ENCODE data around the gene KCNIP4. TPM values are rescaled to one million over a fixed set of nuclear protein-coding genes. Genes with fewer than 3 reads are reported as not detected.
"Not testable (repeated sequence)": the region's sequence is repeated elsewhere in the genome, so short reads cannot be mapped to it uniquely, and the experiment has no call there.

KCNIP4 gene
- total and polyA plus RNA-seq, 2 experiments from 2014 or later = 0.14 to 0.63 TPM

DNA sequence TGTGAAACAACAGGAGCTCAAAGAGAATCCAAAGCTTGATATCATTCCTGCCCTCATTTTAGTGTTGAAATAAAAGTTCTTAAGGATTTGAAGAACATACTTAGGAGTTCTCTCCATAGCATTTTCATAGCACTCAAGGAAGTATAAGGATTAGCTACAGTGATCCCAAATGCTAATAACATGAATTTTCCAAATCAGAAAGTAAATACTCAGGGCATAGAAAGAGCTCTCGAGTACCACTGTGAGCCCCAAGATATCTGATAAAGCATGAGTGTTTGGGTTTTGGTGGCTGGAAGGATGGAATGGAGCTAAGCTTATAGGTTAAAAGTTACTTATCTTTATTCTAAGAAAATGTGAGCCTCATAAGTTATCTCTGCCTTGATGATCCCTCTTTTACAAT lies 584.9 kb downstream of the KCNIP4 start (continued):
- TF ChIP-seq, protein P1, sequence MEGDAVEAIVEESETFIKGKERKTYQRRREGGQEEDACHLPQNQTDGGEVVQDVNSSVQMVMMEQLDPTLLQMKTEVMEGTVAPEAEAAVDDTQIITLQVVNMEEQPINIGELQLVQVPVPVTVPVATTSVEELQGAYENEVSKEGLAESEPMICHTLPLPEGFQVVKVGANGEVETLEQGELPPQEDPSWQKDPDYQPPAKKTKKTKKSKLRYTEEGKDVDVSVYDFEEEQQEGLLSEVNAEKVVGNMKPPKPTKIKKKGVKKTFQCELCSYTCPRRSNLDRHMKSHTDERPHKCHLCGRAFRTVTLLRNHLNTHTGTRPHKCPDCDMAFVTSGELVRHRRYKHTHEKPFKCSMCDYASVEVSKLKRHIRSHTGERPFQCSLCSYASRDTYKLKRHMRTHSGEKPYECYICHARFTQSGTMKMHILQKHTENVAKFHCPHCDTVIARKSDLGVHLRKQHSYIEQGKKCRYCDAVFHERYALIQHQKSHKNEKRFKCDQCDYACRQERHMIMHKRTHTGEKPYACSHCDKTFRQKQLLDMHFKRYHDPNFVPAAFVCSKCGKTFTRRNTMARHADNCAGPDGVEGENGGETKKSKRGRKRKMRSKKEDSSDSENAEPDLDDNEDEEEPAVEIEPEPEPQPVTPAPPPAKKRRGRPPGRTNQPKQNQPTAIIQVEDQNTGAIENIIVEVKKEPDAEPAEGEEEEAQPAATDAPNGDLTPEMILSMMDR (conservative IDR thresholded peaks at IDR 0.05; ENCODE audit: low read depth in 2 of 2) = no peak

DNA sequence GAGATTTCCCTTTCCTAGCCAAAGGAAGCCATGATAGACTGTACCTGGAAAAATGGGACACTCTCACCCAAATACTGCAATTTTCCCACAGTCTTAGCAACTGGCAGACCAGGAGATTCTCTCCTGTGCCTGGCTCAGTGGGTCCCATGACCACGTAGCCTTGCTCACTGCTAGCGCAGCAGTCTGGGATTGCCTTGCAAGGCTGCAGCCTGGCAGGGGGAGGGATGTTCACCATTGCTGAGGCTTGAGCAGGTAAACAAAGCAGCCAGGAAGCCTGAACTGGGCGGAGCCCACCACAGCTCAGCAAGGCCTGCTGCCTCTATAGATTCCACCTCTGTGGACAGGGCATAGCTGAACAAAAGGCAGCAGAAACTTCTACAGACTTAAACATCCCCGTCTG lies 596.2 kb downstream of the KCNIP4 start:
- H3K9me3 Mint-ChIP-seq = peaks cover 12% of the 10 kb centered on the region; the same call in 2 of the 3 replicates
- not testable (repeated sequence) for H3K4me1 Mint-ChIP-seq; ATAC-seq; H3K27ac ChIP-seq (ENCODE audit: low read depth); H3K79me2 ChIP-seq (replicated peaks; ENCODE audit: insufficient read depth); H2AFZ ChIP-seq; H4K20me1 ChIP-seq (replicated peaks; ENCODE audit: insufficient read depth); H3K9me2 ChIP-seq (ENCODE audit: insufficient read depth); H3K4me2 ChIP-seq; H3K4me3 Mint-ChIP-seq; H3K27me3 Mint-ChIP-seq (ENCODE audit: insufficient read depth, low read depth, poor library complexity); H3F3A ChIP-seq (replicated peaks; ENCODE audit: low read depth); H3K27me3 ChIP-seq (ENCODE audit: insufficient read depth); DNase-seq (ENCODE audit: low spot score); H3K36me3 Mint-ChIP-seq (ENCODE audit: low read depth); H3K27ac Mint-ChIP-seq; H3K4me3 ChIP-seq; H3K4me1 ChIP-seq (ENCODE audit: insufficient read depth); H3K36me3 ChIP-seq (ENCODE audit: insufficient read depth)

DNA sequence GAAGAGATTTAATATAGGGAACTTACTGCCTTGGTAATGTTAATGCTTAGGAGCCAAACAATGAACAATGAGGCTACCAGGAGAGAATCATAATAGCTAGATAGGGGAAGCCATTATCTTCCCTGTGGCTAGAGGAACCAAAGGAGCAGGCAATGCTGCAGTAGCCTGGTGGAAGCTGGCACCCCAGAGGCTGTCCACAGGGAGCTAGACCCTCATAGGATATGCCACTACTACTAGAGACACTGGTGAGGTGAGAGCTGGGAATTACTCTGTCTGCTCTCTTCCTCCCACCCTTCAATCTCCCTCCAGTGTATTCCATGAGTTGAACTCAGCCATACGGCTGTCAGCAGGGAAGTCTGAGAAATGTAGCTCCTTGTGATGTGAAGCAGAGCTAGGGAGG lies 601.4 kb downstream of the KCNIP4 start:
- TF ChIP-seq STAT1 (IDR thresholded peaks at IDR 0.05; ENCODE audit: unreplicated experiment) = no peak
- TF ChIP-seq EZH2 (IDR thresholded peaks at IDR 0.05; ENCODE audit: low read depth, unreplicated experiment) = no peak
- no peak for TF ChIP-seq EZH2phosphoT487 (IDR thresholded peaks at IDR 0.05; ENCODE audit: unreplicated experiment)
- TF ChIP-seq, protein P2, sequence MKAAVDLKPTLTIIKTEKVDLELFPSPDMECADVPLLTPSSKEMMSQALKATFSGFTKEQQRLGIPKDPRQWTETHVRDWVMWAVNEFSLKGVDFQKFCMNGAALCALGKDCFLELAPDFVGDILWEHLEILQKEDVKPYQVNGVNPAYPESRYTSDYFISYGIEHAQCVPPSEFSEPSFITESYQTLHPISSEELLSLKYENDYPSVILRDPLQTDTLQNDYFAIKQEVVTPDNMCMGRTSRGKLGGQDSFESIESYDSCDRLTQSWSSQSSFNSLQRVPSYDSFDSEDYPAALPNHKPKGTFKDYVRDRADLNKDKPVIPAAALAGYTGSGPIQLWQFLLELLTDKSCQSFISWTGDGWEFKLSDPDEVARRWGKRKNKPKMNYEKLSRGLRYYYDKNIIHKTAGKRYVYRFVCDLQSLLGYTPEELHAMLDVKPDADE (IDR thresholded peaks at IDR 0.05) = no peak
- TF ChIP-seq, protein P1 (conservative IDR thresholded peaks at IDR 0.05; ENCODE audit: low read depth in 2 of 2) = no peak
- TF ChIP-seq ZNF114 (CRISPR knock-in tag; IDR thresholded peaks at IDR 0.05) = no peak
- TF ChIP-seq, protein P3, sequence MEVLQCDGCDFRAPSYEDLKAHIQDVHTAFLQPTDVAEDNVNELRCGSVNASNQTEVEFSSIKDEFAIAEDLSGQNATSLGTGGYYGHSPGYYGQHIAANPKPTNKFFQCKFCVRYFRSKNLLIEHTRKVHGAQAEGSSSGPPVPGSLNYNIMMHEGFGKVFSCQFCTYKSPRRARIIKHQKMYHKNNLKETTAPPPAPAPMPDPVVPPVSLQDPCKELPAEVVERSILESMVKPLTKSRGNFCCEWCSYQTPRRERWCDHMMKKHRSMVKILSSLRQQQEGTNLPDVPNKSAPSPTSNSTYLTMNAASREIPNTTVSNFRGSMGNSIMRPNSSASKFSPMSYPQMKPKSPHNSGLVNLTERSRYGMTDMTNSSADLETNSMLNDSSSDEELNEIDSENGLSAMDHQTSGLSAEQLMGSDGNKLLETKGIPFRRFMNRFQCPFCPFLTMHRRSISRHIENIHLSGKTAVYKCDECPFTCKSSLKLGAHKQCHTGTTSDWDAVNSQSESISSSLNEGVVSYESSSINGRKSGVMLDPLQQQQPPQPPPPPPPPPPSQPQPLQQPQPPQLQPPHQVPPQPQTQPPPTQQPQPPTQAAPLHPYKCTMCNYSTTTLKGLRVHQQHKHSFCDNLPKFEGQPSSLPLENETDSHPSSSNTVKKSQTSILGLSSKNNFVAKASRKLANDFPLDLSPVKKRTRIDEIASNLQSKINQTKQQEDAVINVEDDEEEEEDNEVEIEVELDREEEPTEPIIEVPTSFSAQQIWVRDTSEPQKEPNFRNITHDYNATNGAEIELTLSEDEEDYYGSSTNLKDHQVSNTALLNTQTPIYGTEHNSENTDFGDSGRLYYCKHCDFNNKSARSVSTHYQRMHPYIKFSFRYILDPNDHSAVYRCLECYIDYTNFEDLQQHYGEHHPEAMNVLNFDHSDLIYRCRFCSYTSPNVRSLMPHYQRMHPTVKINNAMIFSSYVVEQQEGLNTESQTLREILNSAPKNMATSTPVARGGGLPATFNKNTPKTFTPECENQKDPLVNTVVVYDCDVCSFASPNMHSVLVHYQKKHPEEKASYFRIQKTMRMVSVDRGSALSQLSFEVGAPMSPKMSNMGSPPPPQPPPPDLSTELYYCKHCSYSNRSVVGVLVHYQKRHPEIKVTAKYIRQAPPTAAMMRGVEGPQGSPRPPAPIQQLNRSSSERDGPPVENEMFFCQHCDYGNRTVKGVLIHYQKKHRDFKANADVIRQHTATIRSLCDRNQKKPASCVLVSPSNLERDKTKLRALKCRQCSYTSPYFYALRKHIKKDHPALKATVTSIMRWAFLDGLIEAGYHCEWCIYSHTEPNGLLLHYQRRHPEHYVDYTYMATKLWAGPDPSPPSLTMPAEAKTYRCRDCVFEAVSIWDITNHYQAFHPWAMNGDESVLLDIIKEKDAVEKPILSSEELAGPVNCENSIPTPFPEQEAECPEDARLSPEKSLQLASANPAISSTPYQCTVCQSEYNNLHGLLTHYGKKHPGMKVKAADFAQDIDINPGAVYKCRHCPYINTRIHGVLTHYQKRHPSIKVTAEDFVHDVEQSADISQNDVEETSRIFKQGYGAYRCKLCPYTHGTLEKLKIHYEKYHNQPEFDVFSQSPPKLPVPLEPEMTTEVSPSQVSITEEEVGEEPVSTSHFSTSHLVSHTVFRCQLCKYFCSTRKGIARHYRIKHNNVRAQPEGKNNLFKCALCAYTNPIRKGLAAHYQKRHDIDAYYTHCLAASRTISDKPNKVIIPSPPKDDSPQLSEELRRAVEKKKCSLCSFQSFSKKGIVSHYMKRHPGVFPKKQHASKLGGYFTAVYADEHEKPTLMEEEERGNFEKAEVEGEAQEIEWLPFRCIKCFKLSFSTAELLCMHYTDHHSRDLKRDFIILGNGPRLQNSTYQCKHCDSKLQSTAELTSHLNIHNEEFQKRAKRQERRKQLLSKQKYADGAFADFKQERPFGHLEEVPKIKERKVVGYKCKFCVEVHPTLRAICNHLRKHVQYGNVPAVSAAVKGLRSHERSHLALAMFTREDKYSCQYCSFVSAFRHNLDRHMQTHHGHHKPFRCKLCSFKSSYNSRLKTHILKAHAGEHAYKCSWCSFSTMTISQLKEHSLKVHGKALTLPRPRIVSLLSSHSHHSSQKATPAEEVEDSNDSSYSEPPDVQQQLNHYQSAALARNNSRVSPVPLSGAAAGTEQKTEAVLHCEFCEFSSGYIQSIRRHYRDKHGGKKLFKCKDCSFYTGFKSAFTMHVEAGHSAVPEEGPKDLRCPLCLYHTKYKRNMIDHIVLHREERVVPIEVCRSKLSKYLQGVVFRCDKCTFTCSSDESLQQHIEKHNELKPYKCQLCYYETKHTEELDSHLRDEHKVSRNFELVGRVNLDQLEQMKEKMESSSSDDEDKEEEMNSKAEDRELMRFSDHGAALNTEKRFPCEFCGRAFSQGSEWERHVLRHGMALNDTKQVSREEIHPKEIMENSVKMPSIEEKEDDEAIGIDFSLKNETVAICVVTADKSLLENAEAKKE (CRISPR knock-in tag; IDR thresholded peaks at IDR 0.05) = no peak
- no peak for TF ChIP-seq ZNF331 (CRISPR knock-in tag; IDR thresholded peaks at IDR 0.05; ENCODE audit: low read depth)
- Histone ChIP-seq H3K36me3 (ENCODE audit: insufficient read depth) (no peaks in the 10 kb centered on the region), H3K79me2 (replicated peaks; ENCODE audit: insufficient read depth) (no peaks in the 10 kb centered on the region), H3K4me3 (no peak overlapping the region), H4K20me1 (replicated peaks; ENCODE audit: insufficient read depth) (no peaks in the 10 kb centered on the region), H3F3A (replicated peaks; ENCODE audit: low read depth) (no peaks in the 10 kb centered on the region), H3K27me3 (ENCODE audit: insufficient read depth) (no peaks in the 10 kb centered on the region), H3K9me2 (ENCODE audit: insufficient read depth) (peaks cover 8% of the 10 kb centered on the region; the same call in 1 of the 2 replicates), H3K4me1 (ENCODE audit: insufficient read depth) (no peaks in the 10 kb centered on the region), H3K27ac (ENCODE audit: low read depth) (no peak overlapping the region), H2AFZ (peak overlapping the region; percentile 38; the same call in 1 of the 2 replicates), H3K4me2 (no peak overlapping the region)
- Mint-ChIP-seq H3K27ac (peak overlapping the region; percentile 42; the same call in 1 of the 2 replicates), H3K4me1 (peaks cover 5% of the 10 kb centered on the region; the same call in 2 of the 3 replicates), H3K9me3 (peaks cover 5% of the 10 kb centered on the region), H3K27me3 (ENCODE audit: insufficient read depth, low read depth, poor library complexity) (no peaks in the 10 kb centered on the region), H3K36me3 (ENCODE audit: low read depth) (peaks cover 7% of the 10 kb centered on the region; the same call in 1 of the 3 replicates), H3K4me3 (no peak overlapping the region)
- ATAC-seq = peak; percentile 75
- DNase-seq (ENCODE audit: low spot score) = no peak
